Type B pancreatic cell (in vitro differentiated cells): Measurements from ENCODE around the gene ZNF524. TPM values are rescaled to one million over a fixed set of nuclear protein-coding genes. Genes with fewer than 3 reads are reported as not detected.

Experiments used
- DNase-seq: peaks from one replicate; pipeline ENCODE4 v3.0.0; 2021; ENCODE audit warnings: mixed read lengths; ENCODE audit not compliant: unreplicated experiment; ENCODE audit errors: extremely low spot score
- H3K27ac Mint-ChIP-seq: 2 replicates; pipeline ENCODE4 v1.8.0; 2021; ENCODE audit warnings: mild to moderate bottlenecking, mixed read lengths
- H3K27me3 Mint-ChIP-seq: 2 replicates; pipeline ENCODE4 v1.8.0; 2021; ENCODE audit warnings: mixed read lengths
- H3K36me3 Mint-ChIP-seq: 2 replicates; pipeline ENCODE4 v1.8.0; 2021; ENCODE audit warnings: mixed read lengths
- H3K4me1 Mint-ChIP-seq: one replicate; pipeline ENCODE4 v1.8.0; 2021; ENCODE audit warnings: mixed read lengths; ENCODE audit not compliant: unreplicated experiment
- H3K4me3 Mint-ChIP-seq: 2 replicates; pipeline ENCODE4 v1.8.0; 2021; ENCODE audit warnings: mild to moderate bottlenecking, mixed read lengths
- H3K9me3 Mint-ChIP-seq: 2 replicates; pipeline ENCODE4 v1.8.0; 2021; ENCODE audit warnings: mixed read lengths
- CTCF ChIP-seq: fragments of 200-600 bp; sonication (generic); conservative IDR thresholded peaks from 2 replicates; pipeline ENCODE4 v1.5.0; 2021; ENCODE audit warnings: antibody characterized with exemption, mild to moderate bottlenecking
- total RNA-seq: library from RNA; stranded (reverse); gene quantifications from 2 replicates; pipeline ENCODE4 v1.2.1, GENCODE V29; 2021; ENCODE audit warnings: low replicate concordance

The ZNF524 gene
- total RNA-seq, 1 donor from 2014 or later = 13.6 TPM

GRCh38 chr19:55633861-55634260 lies 33.8 kb downstream of the ZNF524 start:
- H3K36me3 Mint-ChIP-seq = peaks cover 14% of the 10 kb centered on the region
- TF ChIP-seq CTCF = no peak
- no peak for DNase-seq
- H3K9me3 Mint-ChIP-seq = no peaks in the 10 kb centered on the region
- peak overlapping the region; percentile 99 for H3K27ac Mint-ChIP-seq
- H3K27me3 Mint-ChIP-seq = no peaks in the 10 kb centered on the region
- peaks cover 33% of the 10 kb centered on the region for H3K4me1 Mint-ChIP-seq
- no peak overlapping the region for H3K4me3 Mint-ChIP-seq

DNA sequence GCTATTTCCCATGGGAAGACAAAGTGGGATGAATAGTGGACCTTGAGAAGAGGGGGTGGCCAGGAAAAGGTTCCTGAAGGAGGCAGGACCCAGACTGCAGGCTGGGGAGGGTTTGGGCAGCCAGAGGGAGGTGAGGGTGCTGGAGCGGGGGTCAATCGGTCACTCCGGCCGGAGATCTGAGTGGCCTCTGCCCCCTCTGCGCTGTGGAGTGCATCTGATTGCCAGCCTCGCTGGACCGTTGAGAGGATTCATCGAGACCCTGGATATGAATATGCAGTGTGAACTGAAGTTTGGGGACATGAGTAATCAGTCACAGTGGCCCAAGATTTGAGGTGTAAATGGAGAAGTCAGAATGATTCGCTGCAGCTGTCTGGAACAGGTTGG lies 35.2 kb downstream of the ZNF524 start:
- no peak for TF ChIP-seq CTCF
- Mint-ChIP-seq H3K27ac (peak overlapping the region; percentile 99), H3K27me3 (no peaks in the 10 kb centered on the region), H3K9me3 (no peaks in the 10 kb centered on the region), H3K4me3 (peak overlapping the region; percentile 100), H3K4me1 (peaks cover 38% of the 10 kb centered on the region), H3K36me3 (peaks cover 17% of the 10 kb centered on the region)
- DNase-seq = no peak

- peaks cover 40% of the 10 kb centered on the region for H3K4me1 Mint-ChIP-seq
- no peaks in the 10 kb centered on the region for H3K27me3 Mint-ChIP-seq
- peak overlapping the region; percentile 99 for H3K27ac Mint-ChIP-seq
- DNase-seq = no peak
- no peaks in the 10 kb centered on the region for H3K9me3 Mint-ChIP-seq
- TF ChIP-seq CTCF = no peak
- peak overlapping the region; percentile 100 for H3K4me3 Mint-ChIP-seq
- peaks cover 17% of the 10 kb centered on the region for H3K36me3 Mint-ChIP-seq
Measured at GRCh38 chr19:55635856-55636440, 35.9 kb downstream of the ZNF524 start.

GRCh38 chr19:55636723-55637122 lies 36.6 kb downstream of the ZNF524 start:
- no peak for TF ChIP-seq CTCF
- Mint-ChIP-seq H3K4me3 (peak overlapping the region; percentile 100), H3K27me3 (no peaks in the 10 kb centered on the region), H3K4me1 (peaks cover 40% of the 10 kb centered on the region), H3K36me3 (peaks cover 18% of the 10 kb centered on the region), H3K9me3 (no peaks in the 10 kb centered on the region), H3K27ac (peak overlapping the region; percentile 99)
- DNase-seq = no peak

GRCh38 chr19:55637534-55637933 lies 37.4 kb downstream of the ZNF524 start:
- H3K4me3 Mint-ChIP-seq = peak overlapping the region; percentile 83
- H3K4me1 Mint-ChIP-seq = peaks cover 40% of the 10 kb centered on the region

More at GRCh38 chr19:55637534-55637933, 37.4 kb downstream of the ZNF524 start:
- Mint-ChIP-seq H3K36me3 (peaks cover 21% of the 10 kb centered on the region), H3K27me3 (no peaks in the 10 kb centered on the region), H3K9me3 (no peaks in the 10 kb centered on the region), H3K27ac (peak overlapping the region; percentile 90)
- no peak for TF ChIP-seq CTCF
- no peak for DNase-seq
